Spleen (tissue), 11 donors: ENCODE measurements around the gene NDUFA11. TPM values are rescaled to one million over a fixed set of nuclear protein-coding genes. Genes with fewer than 3 reads are reported as not detected.
"Not testable (repeated sequence)": the region's sequence is repeated elsewhere in the genome, so short reads cannot be mapped to it uniquely, and the experiment has no call there.

Experiments used
- DNase-seq: peaks from one replicate; pipeline ENCODE4 v3.0.0-alpha.2; 2020
- H3K27ac ChIP-seq, 8 donors: fragments of 200-600 bp; sonication (generic) in 7 of 8; 1 replicate in 4 of 8; 2 replicates in 4 of 8; pipeline versions ENCODE4 v1.5.0 to v1.8.0; 2016 to 2021; ENCODE audit warnings: inconsistent platforms in 4 of 8, mild to moderate bottlenecking in 4 of 8, moderate library complexity in 1 of 8
- H3K27me3 ChIP-seq, 7 donors: fragments of 200-600 bp; sonication (generic) in 6 of 7; replicated peaks in 1 of 7; 1 replicate in 4 of 7; 2 replicates in 3 of 7; pipeline versions ENCODE4 v1.5.0 to v1.8.0; 2016 to 2021; ENCODE audit warnings: inconsistent platforms in 3 of 7, mild to moderate bottlenecking in 1 of 7
- H3K36me3 ChIP-seq, 6 donors: fragments of 200-600 bp; sonication (generic) in 5 of 6; 1 replicate in 4 of 6; 2 replicates in 2 of 6; pipeline versions ENCODE4 v1.5.0 to v1.8.0; 2016 to 2021; ENCODE audit warnings: inconsistent platforms in 2 of 6
- H3K4me1 ChIP-seq, 6 donors: fragments of 200-600 bp; sonication (generic) in 5 of 6; 1 replicate in 3 of 6; 2 replicates in 3 of 6; pipeline versions ENCODE4 v1.5.0 to v1.8.0; 2016 to 2021; ENCODE audit warnings: inconsistent platforms in 3 of 6
- H3K4me3 ChIP-seq, 8 donors: fragments of 200-600 bp; sonication (generic) in 7 of 8; 1 replicate in 4 of 8; 2 replicates in 4 of 8; pipeline versions ENCODE4 v1.5.0 to v1.8.0; 2016 to 2021; ENCODE audit warnings: inconsistent platforms in 4 of 8, mild to moderate bottlenecking in 4 of 8, moderate library complexity in 2 of 8
- H3K9me3 ChIP-seq, 8 donors: fragments of 200-600 bp; sonication (generic) in 7 of 8; 1 replicate in 4 of 8; 2 replicates in 4 of 8; pipeline versions ENCODE4 v1.5.0 to v1.8.0; 2016 to 2021; ENCODE audit warnings: inconsistent platforms in 4 of 8
- CTCF ChIP-seq, 11 experiments: fragments of 200-600 bp in 7 of 11; fragments of 450-650 bp in 4 of 11; sonication (generic) in 4 of 11; IDR thresholded peaks in 8 of 11; conservative IDR thresholded peaks in 3 of 11; 1 replicate in 7 of 11; 2 replicates in 4 of 11; pipeline versions ENCODE4 v1.4.0 to v1.8.0; 2016 to 2021; ENCODE audit warnings: antibody characterized with exemption in 11 of 11, inconsistent platforms in 4 of 11, mild to moderate bottlenecking in 1 of 11
- POLR2A ChIP-seq, 3 donors: fragments of 450-650 bp; IDR thresholded peaks; one replicate each; pipeline ENCODE4 v1.5.1; 2017; ENCODE audit warnings: antibody characterized with exemption in 3 of 3, mild to moderate bottlenecking in 1 of 3
- POLR2AphosphoS5 ChIP-seq, 3 donors: sonication (generic); formaldehyde crosslinking; IDR thresholded peaks; one replicate each; pipeline ENCODE4 v1.5.1; 2017; ENCODE audit warnings: antibody characterized with exemption in 3 of 3
- WGBS, 5 donors: extraction: QIAGEN DNeasy Blood & Tissue Kit in 3 of 5; methylation state at CpG; one replicate each; pipeline versions ENCODE4 v1.1.5 to v1.1.7; 2013 to 2018; 5-methylcytosine and 5-hydroxymethylcytosine counted together
- intact Hi-C: fragments of 100-400 bp; cut with DNase I; formaldehyde crosslinking; loops from one replicate; pipeline ENCODE4 v1.15.0; 2023; ENCODE audit warnings: low total_unique reads
- polyA plus RNA-seq, 3 donors: library from polyadenylated mRNA; stranded (reverse); fragments of 200-250 nt; gene quantifications; one replicate each; pipeline ENCODE4 v1.2.1, GENCODE V29; 2013
- total RNA-seq, 7 donors: library from RNA; depleted of rRNA in 3 of 7; stranded (reverse); fragments of >200 nt in 3 of 7; fragmentation: NEBNext Ultra II Directional in 4 of 7; extraction: Animal tissue kit (Norgen Biotek cat#: 25700) in 4 of 7; gene quantifications; one replicate each; pipeline versions ENCODE4 v1.1.0 to v1.2.1, GENCODE V29; 2016 to 2021
- donor health status: healthy with polysubstance abuse.
- donor health status: DM: no; HTN: no; CAD: no; lungs with moderate emphysema.
- donor health status: DM: no; HTN: no; CAD: no.
- donor health status: Bipolar disorder and iron deficiency.
- donor health status: healthy.
- donor health status: DM: no; HTN: no; CAD: no.
- donor health status: DM: yes; HTN: yes; CAD: no.

NDUFA11 gene
- total and polyA plus RNA-seq, 10 donors = 83.8 to 377 (median 123) TPM

- H3K27ac ChIP-seq = no peak overlapping the region
- H3K27me3 ChIP-seq = peaks cover 0 to 46% (median 17%) of the 10 kb centered on the region in 7 donors
- no peaks in the 10 kb centered on the region for H3K9me3 ChIP-seq
- peaks cover 0 to 28% (median 24%) of the 10 kb centered on the region in 6 donors for H3K36me3 ChIP-seq
- peaks cover 0 to 46% (median 30%) of the 10 kb centered on the region in 6 donors for H3K4me1 ChIP-seq
- whole genome bisulfite sequencing, 5 donors = 46 to 76% (median 61%) methylated on average over 3 to 4 of the region's 4 CpGs
- peak; percentile 30 to 46 (median 34) for TF ChIP-seq POLR2AphosphoS5 (IDR thresholded peaks at IDR 0.05)
- no peak for TF ChIP-seq CTCF (IDR thresholded peaks at IDR 0.05 in 8 of 11, conservative IDR thresholded peaks at IDR 0.05 in 3 of 11)
- H3K4me3 ChIP-seq = no peak overlapping the region
- intact Hi-C loops = loop anchor here (5.0 kb wide), 1 partner anchor 89 kb away; no protein-coding TSS in a partner anchor
- DNase-seq = no peak
Measured at GRCh38 chr19:5891572-5891937, 12.0 kb downstream of the NDUFA11 start.

GRCh38 chr19:5890099-5890498 lies 13.5 kb downstream of the NDUFA11 start:
- no peak overlapping the region for H3K27ac ChIP-seq
- peaks cover 0 to 14% (median 9%) of the 10 kb centered on the region in 6 donors for H3K36me3 ChIP-seq
- no peak for DNase-seq
- peaks cover 0 to 54% (median 17%) of the 10 kb centered on the region in 7 donors for H3K27me3 ChIP-seq
- TF ChIP-seq POLR2A (IDR thresholded peaks at IDR 0.05) = no peak
- no peak for TF ChIP-seq POLR2AphosphoS5 (IDR thresholded peaks at IDR 0.05)
- no peak for TF ChIP-seq CTCF (IDR thresholded peaks at IDR 0.05 in 8 of 11, conservative IDR thresholded peaks at IDR 0.05 in 3 of 11)
- H3K4me1 ChIP-seq = peaks cover 0 to 36% (median 24%) of the 10 kb centered on the region in 6 donors
- H3K9me3 ChIP-seq = no peaks in the 10 kb centered on the region
- no peak overlapping the region for H3K4me3 ChIP-seq
- intact Hi-C loops = loop anchor here (5.0 kb wide), 1 partner anchor 88 kb away; no protein-coding TSS in a partner anchor
- WGBS, 5 donors = 52 to 59% (median 56%) methylated on average over 10 of the region's 10 CpGs

- Histone ChIP-seq H3K9me3 (no peaks in the 10 kb centered on the region), H3K4me1 (peaks cover 0 to 29% (median 18%) of the 10 kb centered on the region in 6 donors), H3K27ac (no peak overlapping the region), H3K36me3 (peaks cover 0 to 7% (median 3%) of the 10 kb centered on the region in 6 donors), H3K4me3 (no peak overlapping the region), H3K27me3 (peaks cover 0 to 54% (median 17%) of the 10 kb centered on the region in 7 donors)
- 60 to 64% (median 63%) methylated on average over 17 of the region's 17 CpGs for WGBS, 5 donors
- no peak for DNase-seq
- no peak for TF ChIP-seq CTCF (IDR thresholded peaks at IDR 0.05 in 8 of 11, conservative IDR thresholded peaks at IDR 0.05 in 3 of 11)
- no peak for TF ChIP-seq POLR2AphosphoS5 (IDR thresholded peaks at IDR 0.05)
- no peak for TF ChIP-seq POLR2A (IDR thresholded peaks at IDR 0.05)
- intact Hi-C loops = no loop called here
Measured at GRCh38 chr19:5889288-5889971, 14.2 kb downstream of the NDUFA11 start.

- H3K36me3 ChIP-seq, H3K27ac ChIP-seq, H3K4me1 ChIP-seq, H3K4me3 ChIP-seq, DNase-seq, H3K9me3 ChIP-seq, intact Hi-C loops: not testable (repeated sequence)
- 75 to 84% (median 79%) methylated on average over 11 of the region's 11 CpGs for WGBS, 5 donors
- peaks cover 0 to 52% (median 14%) of the 10 kb centered on the region in 7 donors for H3K27me3 ChIP-seq
Measured at GRCh38 chr19:5884065-5884811, 19.4 kb downstream of the NDUFA11 start.

GRCh38 chr19:5883157-5883873 lies 20.3 kb downstream of the NDUFA11 start:
- H3K27ac ChIP-seq, DNase-seq, H3K4me3 ChIP-seq, H3K4me1 ChIP-seq, H3K9me3 ChIP-seq, H3K36me3 ChIP-seq, intact Hi-C loops: not testable (repeated sequence)
- 77 to 87% (median 85%) methylated on average over 10 to 13 of the region's 13 CpGs for WGBS, 5 donors
- H3K27me3 ChIP-seq = peaks cover 0 to 54% (median 13%) of the 10 kb centered on the region in 7 donors
